ENCODE measurements around the gene SCAF1.

DNA sequence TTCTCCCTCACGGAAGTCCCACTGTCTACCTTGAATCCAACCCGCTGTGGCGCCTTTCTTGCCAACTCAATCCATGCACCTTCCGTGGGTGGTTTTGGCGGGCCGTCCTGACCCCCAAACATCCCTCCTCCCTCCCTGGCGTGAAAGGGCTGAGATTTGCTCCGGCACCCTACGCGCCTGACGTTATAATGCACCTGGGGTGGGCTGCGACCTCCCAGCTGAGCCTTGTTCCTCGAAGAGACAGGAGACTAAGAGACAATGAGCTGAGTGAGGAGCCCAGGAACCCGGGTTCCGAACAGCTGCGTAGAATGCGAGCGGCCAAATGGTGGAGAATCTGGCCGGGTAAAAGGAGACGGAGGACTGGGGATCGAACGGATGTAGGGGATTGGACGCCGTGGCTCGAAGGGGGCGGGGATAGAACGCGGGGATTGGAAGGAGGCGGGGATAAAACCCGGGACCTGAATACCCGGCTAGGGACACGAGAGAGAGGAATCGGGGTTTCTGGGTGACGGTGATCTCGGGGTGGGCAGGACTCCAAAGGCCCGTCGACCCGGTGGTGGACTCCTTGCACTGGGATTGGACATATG lies 48.7 kb downstream of the SCAF1 start, which contains the start of gene CPT1C:
- TF ChIP-seq, protein P1, sequence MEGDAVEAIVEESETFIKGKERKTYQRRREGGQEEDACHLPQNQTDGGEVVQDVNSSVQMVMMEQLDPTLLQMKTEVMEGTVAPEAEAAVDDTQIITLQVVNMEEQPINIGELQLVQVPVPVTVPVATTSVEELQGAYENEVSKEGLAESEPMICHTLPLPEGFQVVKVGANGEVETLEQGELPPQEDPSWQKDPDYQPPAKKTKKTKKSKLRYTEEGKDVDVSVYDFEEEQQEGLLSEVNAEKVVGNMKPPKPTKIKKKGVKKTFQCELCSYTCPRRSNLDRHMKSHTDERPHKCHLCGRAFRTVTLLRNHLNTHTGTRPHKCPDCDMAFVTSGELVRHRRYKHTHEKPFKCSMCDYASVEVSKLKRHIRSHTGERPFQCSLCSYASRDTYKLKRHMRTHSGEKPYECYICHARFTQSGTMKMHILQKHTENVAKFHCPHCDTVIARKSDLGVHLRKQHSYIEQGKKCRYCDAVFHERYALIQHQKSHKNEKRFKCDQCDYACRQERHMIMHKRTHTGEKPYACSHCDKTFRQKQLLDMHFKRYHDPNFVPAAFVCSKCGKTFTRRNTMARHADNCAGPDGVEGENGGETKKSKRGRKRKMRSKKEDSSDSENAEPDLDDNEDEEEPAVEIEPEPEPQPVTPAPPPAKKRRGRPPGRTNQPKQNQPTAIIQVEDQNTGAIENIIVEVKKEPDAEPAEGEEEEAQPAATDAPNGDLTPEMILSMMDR (IDR thresholded peaks at IDR 0.05): no peak
- peak; percentile 55 for TF ChIP-seq EZH2 (IDR thresholded peaks at IDR 0.05; ENCODE audit: borderline replicate concordance, insufficient read depth, low read depth, low read length, poor library complexity, severe bottlenecking)
